Liver (tissue), 3 donors: ENCODE data around the gene RTEL1.

ENCODE experiments used
- HNF4G ChIP-seq: IDR thresholded peaks from 2 replicates; pipeline ENCODE4 v1.6.1; 2016; ENCODE audit warnings: antibody characterized with exemption
- NR2F2 ChIP-seq: IDR thresholded peaks from 2 replicates; pipeline ENCODE4 v1.6.1; 2016; ENCODE audit warnings: antibody characterized with exemption
- RXRA ChIP-seq, 2 donors: IDR thresholded peaks; 2 replicates each; pipeline ENCODE4 v1.6.1; 2017 to 2018; ENCODE audit warnings: antibody characterized with exemption in 2 of 2, mild to moderate bottlenecking in 1 of 2
- TF ChIP-seq, protein P1 (sequence below): IDR thresholded peaks from 2 replicates; pipeline ENCODE4 v1.6.1; 2016; ENCODE audit warnings: antibody characterized with exemption, mild to moderate bottlenecking
- TF ChIP-seq, protein P2 (sequence below): fragments of 150-350 bp; IDR thresholded peaks from 2 replicates; pipeline ENCODE4 v1.5.1; 2017; ENCODE audit warnings: improper control_type of control experiment, low read depth, low read length; ENCODE audit not compliant: missing input control
- TF ChIP-seq, protein P3 (sequence below): IDR thresholded peaks from 2 replicates; pipeline ENCODE4 v1.6.1; 2016; ENCODE audit warnings: antibody characterized with exemption
- donor health status: healthy.
- donor health status: healthy.

DNA sequence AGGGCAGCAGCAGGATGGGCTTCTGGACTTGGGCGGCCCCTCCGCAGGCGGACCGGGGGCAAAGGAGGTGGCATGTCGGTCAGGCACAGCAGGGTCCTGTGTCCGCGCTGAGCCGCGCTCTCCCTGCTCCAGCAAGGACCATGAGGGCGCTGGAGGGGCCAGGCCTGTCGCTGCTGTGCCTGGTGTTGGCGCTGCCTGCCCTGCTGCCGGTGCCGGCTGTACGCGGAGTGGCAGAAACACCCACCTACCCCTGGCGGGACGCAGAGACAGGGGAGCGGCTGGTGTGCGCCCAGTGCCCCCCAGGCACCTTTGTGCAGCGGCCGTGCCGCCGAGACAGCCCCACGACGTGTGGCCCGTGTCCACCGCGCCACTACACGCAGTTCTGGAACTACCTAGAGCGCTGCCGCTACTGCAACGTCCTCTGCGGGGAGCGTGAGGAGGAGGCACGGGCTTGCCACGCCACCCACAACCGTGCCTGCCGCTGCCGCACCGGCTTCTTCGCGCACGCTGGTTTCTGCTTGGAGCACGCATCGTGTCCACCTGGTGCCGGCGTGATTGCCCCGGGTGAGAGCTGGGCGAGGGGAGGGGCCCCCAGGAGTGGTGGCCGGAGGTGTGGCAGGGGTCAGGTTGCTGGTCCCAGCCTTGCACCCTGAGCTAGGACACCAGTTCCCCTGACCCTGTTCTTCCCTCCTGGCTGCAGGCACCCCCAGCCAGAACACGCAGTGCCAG, 38.7 kb downstream of the RTEL1 start, which contains the start of gene TNFRSF6B:
- TF ChIP-seq NR2F2 (no peak), HNF4G (no peak), RXRA (IDR thresholded peaks at IDR 0.05) (no peak)
- TF ChIP-seq, protein P1, sequence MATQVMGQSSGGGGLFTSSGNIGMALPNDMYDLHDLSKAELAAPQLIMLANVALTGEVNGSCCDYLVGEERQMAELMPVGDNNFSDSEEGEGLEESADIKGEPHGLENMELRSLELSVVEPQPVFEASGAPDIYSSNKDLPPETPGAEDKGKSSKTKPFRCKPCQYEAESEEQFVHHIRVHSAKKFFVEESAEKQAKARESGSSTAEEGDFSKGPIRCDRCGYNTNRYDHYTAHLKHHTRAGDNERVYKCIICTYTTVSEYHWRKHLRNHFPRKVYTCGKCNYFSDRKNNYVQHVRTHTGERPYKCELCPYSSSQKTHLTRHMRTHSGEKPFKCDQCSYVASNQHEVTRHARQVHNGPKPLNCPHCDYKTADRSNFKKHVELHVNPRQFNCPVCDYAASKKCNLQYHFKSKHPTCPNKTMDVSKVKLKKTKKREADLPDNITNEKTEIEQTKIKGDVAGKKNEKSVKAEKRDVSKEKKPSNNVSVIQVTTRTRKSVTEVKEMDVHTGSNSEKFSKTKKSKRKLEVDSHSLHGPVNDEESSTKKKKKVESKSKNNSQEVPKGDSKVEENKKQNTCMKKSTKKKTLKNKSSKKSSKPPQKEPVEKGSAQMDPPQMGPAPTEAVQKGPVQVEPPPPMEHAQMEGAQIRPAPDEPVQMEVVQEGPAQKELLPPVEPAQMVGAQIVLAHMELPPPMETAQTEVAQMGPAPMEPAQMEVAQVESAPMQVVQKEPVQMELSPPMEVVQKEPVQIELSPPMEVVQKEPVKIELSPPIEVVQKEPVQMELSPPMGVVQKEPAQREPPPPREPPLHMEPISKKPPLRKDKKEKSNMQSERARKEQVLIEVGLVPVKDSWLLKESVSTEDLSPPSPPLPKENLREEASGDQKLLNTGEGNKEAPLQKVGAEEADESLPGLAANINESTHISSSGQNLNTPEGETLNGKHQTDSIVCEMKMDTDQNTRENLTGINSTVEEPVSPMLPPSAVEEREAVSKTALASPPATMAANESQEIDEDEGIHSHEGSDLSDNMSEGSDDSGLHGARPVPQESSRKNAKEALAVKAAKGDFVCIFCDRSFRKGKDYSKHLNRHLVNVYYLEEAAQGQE: no peak
- TF ChIP-seq, protein P2, sequence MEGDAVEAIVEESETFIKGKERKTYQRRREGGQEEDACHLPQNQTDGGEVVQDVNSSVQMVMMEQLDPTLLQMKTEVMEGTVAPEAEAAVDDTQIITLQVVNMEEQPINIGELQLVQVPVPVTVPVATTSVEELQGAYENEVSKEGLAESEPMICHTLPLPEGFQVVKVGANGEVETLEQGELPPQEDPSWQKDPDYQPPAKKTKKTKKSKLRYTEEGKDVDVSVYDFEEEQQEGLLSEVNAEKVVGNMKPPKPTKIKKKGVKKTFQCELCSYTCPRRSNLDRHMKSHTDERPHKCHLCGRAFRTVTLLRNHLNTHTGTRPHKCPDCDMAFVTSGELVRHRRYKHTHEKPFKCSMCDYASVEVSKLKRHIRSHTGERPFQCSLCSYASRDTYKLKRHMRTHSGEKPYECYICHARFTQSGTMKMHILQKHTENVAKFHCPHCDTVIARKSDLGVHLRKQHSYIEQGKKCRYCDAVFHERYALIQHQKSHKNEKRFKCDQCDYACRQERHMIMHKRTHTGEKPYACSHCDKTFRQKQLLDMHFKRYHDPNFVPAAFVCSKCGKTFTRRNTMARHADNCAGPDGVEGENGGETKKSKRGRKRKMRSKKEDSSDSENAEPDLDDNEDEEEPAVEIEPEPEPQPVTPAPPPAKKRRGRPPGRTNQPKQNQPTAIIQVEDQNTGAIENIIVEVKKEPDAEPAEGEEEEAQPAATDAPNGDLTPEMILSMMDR: no peak
- TF ChIP-seq, protein P3, sequence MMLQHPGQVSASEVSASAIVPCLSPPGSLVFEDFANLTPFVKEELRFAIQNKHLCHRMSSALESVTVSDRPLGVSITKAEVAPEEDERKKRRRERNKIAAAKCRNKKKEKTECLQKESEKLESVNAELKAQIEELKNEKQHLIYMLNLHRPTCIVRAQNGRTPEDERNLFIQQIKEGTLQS: no peak
